GM12878 (cell line): Measurements from ENCODE around the gene FOS. TPM values are rescaled to one million over a fixed set of nuclear protein-coding genes. Genes with fewer than 3 reads are reported as not detected.

ENCODE experiments used
- ATAC-seq: fragments of 200-7000 bp; cut with Tn5 transposase; 3 replicates; pipeline ENCODE4 v1.9.1; 2020; ENCODE audit warnings: mild to moderate bottlenecking, moderate library complexity
- BruUV-seq: library from RNA; stranded (reverse); fragments of 400-500 nt; replicated peaks from 2 replicates; lab custom pipeline; 2021; lab: Mats Ljungman, UMichigan
- CTCF ChIA-PET: fragments of 300-600 bp; sonication (Branson Sonifier 250); formaldehyde crosslinking; extraction: SDS; loops from one replicate; lab custom pipeline; 2021; ENCODE audit warnings: inconsistent platforms; lab: Yijun Ruan, JAX
- POLR2A ChIA-PET: fragments of 350-600 bp; formaldehyde crosslinking; extraction: SDS; loops from one replicate; lab custom pipeline; 2021; ENCODE audit warnings: inconsistent platforms; lab: Charles Lee
- RAD21 ChIA-PET: fragments of 300-600 bp; sonication (Branson Sonifier 250); formaldehyde crosslinking; loops from one replicate; lab custom pipeline; 2023; ENCODE audit warnings: antibody characterized with exemption; ENCODE audit not compliant: unreplicated experiment; lab: Charles Lee
- SMC1A ChIA-PET: fragments of 300-600 bp; sonication (Branson Sonifier 250); formaldehyde crosslinking; loops from one replicate; lab custom pipeline; 2023; ENCODE audit not compliant: unreplicated experiment, uncharacterized antibody; lab: Charles Lee
- DNase-seq: peaks from one replicate; pipeline ENCODE4 v3.0.0-alpha.2; 2011; ENCODE audit warnings: low read depth, low spot score
- FAIRE-seq: peaks from 3 replicates; lab custom pipeline; 2011; peaks lifted over from hg19 to GRCh38; lab: Jason Lieb, UNC
- H2AFZ ChIP-seq: 2 replicates; pipeline ENCODE4 v1.6.0; 2011; ENCODE audit warnings: low read depth, low read length, control low read depth; ENCODE audit not compliant: control insufficient read depth
- H3K27ac ChIP-seq: 2 replicates; pipeline ENCODE4 v1.5.1; 2011; ENCODE audit warnings: control low read depth; ENCODE audit not compliant: control insufficient read depth, insufficient read depth
- H3K27me3 ChIP-seq, 2 experiments: replicated peaks in 1 of 2; 2 replicates each; pipeline versions ENCODE4 v1.6.0 to v1.6.1; 2011; ENCODE audit warnings: low read length in 1 of 2; ENCODE audit not compliant: control insufficient read depth in 2 of 2, insufficient read depth in 2 of 2
- H3K36me3 ChIP-seq, 2 experiments: 2 replicates each; pipeline ENCODE4 v1.5.1; 2011; ENCODE audit warnings: low read length in 1 of 2; ENCODE audit not compliant: control insufficient read depth in 2 of 2, insufficient read depth in 2 of 2
- H3K4me1 ChIP-seq: 2 replicates; pipeline ENCODE4 v1.6.1; 2011; ENCODE audit warnings: mild to moderate bottlenecking, low read length, moderate library complexity, mixed read lengths; ENCODE audit not compliant: control insufficient read depth, insufficient read depth
- H3K4me2 ChIP-seq: 2 replicates; pipeline ENCODE4 v1.6.0; 2011; ENCODE audit warnings: control low read depth; ENCODE audit not compliant: control insufficient read depth, insufficient read depth
- H3K4me3 ChIP-seq: fragments of 200-600 bp; sonication (generic); 2 replicates; pipeline ENCODE4 v1.5.1; 2016
- H3K79me2 ChIP-seq: 2 replicates; pipeline ENCODE4 v1.6.0; 2011; ENCODE audit warnings: low read length; ENCODE audit not compliant: control insufficient read depth, insufficient read depth
- H3K9ac ChIP-seq: 2 replicates; pipeline ENCODE4 v1.8.0; 2011; ENCODE audit warnings: low read length, control low read depth, mixed read lengths; ENCODE audit not compliant: control insufficient read depth, insufficient read depth
- H3K9me3 ChIP-seq: replicated peaks from 3 replicates; pipeline ENCODE4 v1.5.1; 2011; ENCODE audit warnings: mild to moderate bottlenecking, low read length; ENCODE audit not compliant: control insufficient read depth, insufficient read depth
- H4K20me1 ChIP-seq: 2 replicates; pipeline ENCODE4 v1.6.0; 2011; ENCODE audit not compliant: control insufficient read depth, insufficient read depth
- CBX3 ChIP-seq: fragments of 200-600 bp; sonication (generic); IDR thresholded peaks from 2 replicates; pipeline ENCODE4 v1.6.1; 2016; ENCODE audit warnings: low read depth, borderline replicate concordance
- EED ChIP-seq: sonication (generic); IDR thresholded peaks from 2 replicates; pipeline ENCODE4 v1.6.1; 2016; ENCODE audit warnings: antibody characterized with exemption, low read depth
- EGR1 ChIP-seq, 2 experiments: IDR thresholded peaks; 1 replicate in 1 of 2; 2 replicates in 1 of 2; pipeline ENCODE4 v1.6.1; 2011 to 2012; ENCODE audit warnings: low read depth in 2 of 2, low read length in 2 of 2, borderline replicate concordance in 1 of 2, mild to moderate bottlenecking in 1 of 2, moderate library complexity in 1 of 2
- ETV6 ChIP-seq, 2 experiments: fragments of 450-650 bp in 1 of 2; IDR thresholded peaks in 1 of 2; conservative IDR thresholded peaks in 1 of 2; 2 replicates each; pipeline ENCODE4 v1.6.1; 2014; ENCODE audit warnings: antibody characterized with exemption in 1 of 2, borderline replicate concordance in 1 of 2, low read depth in 1 of 2, mild to moderate bottlenecking in 1 of 2, moderate library complexity in 1 of 2
- NBN ChIP-seq: fragments of 450-650 bp; IDR thresholded peaks from 2 replicates; pipeline ENCODE4 v1.6.1; 2016
- NR2C2 ChIP-seq: IDR thresholded peaks from 2 replicates; pipeline ENCODE4 v1.6.1; 2011; ENCODE audit warnings: borderline replicate concordance, low read depth; ENCODE audit not compliant: control insufficient read depth, insufficient read length
- POLR2A ChIP-seq: IDR thresholded peaks from 2 replicates; pipeline ENCODE4 v1.6.1; 2011; ENCODE audit warnings: low read depth, mild to moderate bottlenecking, low read length
- RAD21 ChIP-seq: IDR thresholded peaks from 2 replicates; pipeline ENCODE4 v1.6.1; 2011; ENCODE audit warnings: mild to moderate bottlenecking, low read depth, low read length, moderate library complexity; ENCODE audit not compliant: insufficient read depth
- SMARCA5 ChIP-seq: fragments of 450-650 bp; IDR thresholded peaks from 2 replicates; pipeline ENCODE4 v1.6.1; 2017; ENCODE audit warnings: mild to moderate bottlenecking
- TBL1XR1 ChIP-seq: IDR thresholded peaks from 2 replicates; pipeline ENCODE4 v1.6.1; 2012; ENCODE audit warnings: low read depth, low read length, improper control_type of control experiment
- YBX1 ChIP-seq: fragments of 450-650 bp; IDR thresholded peaks from 2 replicates; pipeline ENCODE4 v1.6.1; 2016; ENCODE audit warnings: antibody characterized with exemption
- ZSCAN29 ChIP-seq: fragments of 450-650 bp; IDR thresholded peaks from 2 replicates; pipeline ENCODE4 v1.6.1; 2017; ENCODE audit warnings: mild to moderate bottlenecking, moderate library complexity
- WGBS: methylation state at CpG from one replicate; pipeline ENCODE4 v1.1.6; 2016; ENCODE audit warnings: low lambda C conversion rate; ENCODE audit not compliant: insufficient replicate concordance, insufficient coverage; ENCODE audit errors: missing lambda C conversion rate; 5-methylcytosine and 5-hydroxymethylcytosine counted together
- in situ Hi-C: fragments of 300-500 bp; cut with MboI; formaldehyde crosslinking; loops from 9 replicates; pipeline ENCODE4 v1.14.3; 2018; ENCODE audit warnings: mixed read lengths
- intact Hi-C: fragments of 100-400 bp; cut with micrococcal nuclease; formaldehyde crosslinking; loops from one replicate; pipeline ENCODE4 v1.14.2; 2022; ENCODE audit not compliant: unreplicated experiment
- polyA plus RNA-seq, 11 experiments: library from polyadenylated mRNA; depleted of rRNA in 4 of 11; unstranded in 6 of 11; stranded (reverse) in 5 of 11; fragments of >200 nt; fragmentation: Nextera tagmentation in 4 of 11; fragmentation: Illumina TruSeq in 1 of 11; extraction: Ambion mirVana in 4 of 11; extraction: Trizol in 1 of 11; gene quantifications; 1 replicate in 1 of 11; 2 replicates in 10 of 11; pipeline versions ENCODE4 v1.2.1 to v1.2.3, GENCODE V29; 2011 to 2016; ENCODE audit warnings: inconsistent platforms in 2 of 11, missing spikeins in 2 of 11, low read depth in 1 of 11
- total RNA-seq, 4 experiments: library from RNA; depleted of rRNA in 3 of 4; stranded (reverse); fragments of >200 nt in 3 of 4; fragmentation: Illumina TruSeq in 1 of 4; extraction: Trizol in 1 of 4; gene quantifications; 2 replicates each; pipeline versions ENCODE4 v1.2.1 to v1.2.3, GENCODE V29; 2013 to 2021
- TF ChIP-seq, protein P1 (sequence below): IDR thresholded peaks from 2 replicates; pipeline ENCODE4 v1.6.1; 2011; ENCODE audit warnings: mild to moderate bottlenecking, low read depth, low read length, moderate library complexity; ENCODE audit not compliant: insufficient replicate concordance
- TF ChIP-seq, protein P2 (sequence below): fragments of 450-650 bp; IDR thresholded peaks from 2 replicates; pipeline ENCODE4 v1.6.1; 2017; ENCODE audit warnings: mild to moderate bottlenecking, moderate library complexity
- TF ChIP-seq, protein P3 (sequence below): fragments of 450-650 bp; IDR thresholded peaks from 2 replicates; pipeline ENCODE4 v1.6.1; 2014; ENCODE audit warnings: mild to moderate bottlenecking

The FOS gene
- total and polyA plus RNA-seq, 10 of the 15 experiments (the other 5 are each of a cell fraction or from before 2014, with no cell fraction given): 0.02 to 0.95 (median 0.38) TPM

DNA sequence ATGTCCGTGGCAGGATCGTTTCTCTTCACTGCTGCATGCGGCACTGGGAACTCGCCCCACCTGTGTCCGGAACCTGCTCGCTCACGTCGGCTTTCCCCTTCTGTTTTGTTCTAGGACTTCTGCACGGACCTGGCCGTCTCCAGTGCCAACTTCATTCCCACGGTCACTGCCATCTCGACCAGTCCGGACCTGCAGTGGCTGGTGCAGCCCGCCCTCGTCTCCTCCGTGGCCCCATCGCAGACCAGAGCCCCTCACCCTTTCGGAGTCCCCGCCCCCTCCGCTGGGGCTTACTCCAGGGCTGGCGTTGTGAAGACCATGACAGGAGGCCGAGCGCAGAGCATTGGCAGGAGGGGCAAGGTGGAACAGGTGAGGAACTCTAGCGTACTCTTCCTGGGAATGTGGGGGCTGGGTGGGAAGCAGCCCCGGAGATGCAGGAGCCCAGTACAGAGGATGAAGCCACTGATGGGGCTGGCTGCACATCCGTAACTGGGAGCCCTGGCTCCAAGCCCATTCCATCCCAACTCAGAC, 1.2 kb downstream of the FOS start:
- BruUV-seq: no TSS peak
- H3K36me3 ChIP-seq: no peaks in the 10 kb centered on the region
- TF ChIP-seq NR2C2 (no peak), EED (no peak), RAD21 (no peak), ETV6 (conservative IDR thresholded peaks at IDR 0.05 in 1 of 2, IDR thresholded peaks at IDR 0.05 in 1 of 2; ENCODE audit: borderline replicate concordance in 1 of 2, low read depth in 1 of 2) (no peak), TBL1XR1 (no peak), NBN (no peak), POLR2A (no peak), CBX3 (no peak), EGR1 (IDR thresholded peaks at IDR 0.05; ENCODE audit: borderline replicate concordance in 1 of 2, low read depth in 2 of 2, low read length in 2 of 2) (no peak), YBX1 (no peak), ZSCAN29 (no peak), SMARCA5 (no peak)
- TF ChIP-seq, protein P1, sequence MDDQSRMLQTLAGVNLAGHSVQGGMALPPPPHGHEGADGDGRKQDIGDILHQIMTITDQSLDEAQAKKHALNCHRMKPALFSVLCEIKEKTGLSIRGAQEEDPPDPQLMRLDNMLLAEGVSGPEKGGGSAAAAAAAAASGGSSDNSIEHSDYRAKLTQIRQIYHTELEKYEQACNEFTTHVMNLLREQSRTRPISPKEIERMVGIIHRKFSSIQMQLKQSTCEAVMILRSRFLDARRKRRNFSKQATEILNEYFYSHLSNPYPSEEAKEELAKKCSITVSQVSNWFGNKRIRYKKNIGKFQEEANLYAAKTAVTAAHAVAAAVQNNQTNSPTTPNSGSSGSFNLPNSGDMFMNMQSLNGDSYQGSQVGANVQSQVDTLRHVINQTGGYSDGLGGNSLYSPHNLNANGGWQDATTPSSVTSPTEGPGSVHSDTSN: no peak
- TF ChIP-seq, protein P2, sequence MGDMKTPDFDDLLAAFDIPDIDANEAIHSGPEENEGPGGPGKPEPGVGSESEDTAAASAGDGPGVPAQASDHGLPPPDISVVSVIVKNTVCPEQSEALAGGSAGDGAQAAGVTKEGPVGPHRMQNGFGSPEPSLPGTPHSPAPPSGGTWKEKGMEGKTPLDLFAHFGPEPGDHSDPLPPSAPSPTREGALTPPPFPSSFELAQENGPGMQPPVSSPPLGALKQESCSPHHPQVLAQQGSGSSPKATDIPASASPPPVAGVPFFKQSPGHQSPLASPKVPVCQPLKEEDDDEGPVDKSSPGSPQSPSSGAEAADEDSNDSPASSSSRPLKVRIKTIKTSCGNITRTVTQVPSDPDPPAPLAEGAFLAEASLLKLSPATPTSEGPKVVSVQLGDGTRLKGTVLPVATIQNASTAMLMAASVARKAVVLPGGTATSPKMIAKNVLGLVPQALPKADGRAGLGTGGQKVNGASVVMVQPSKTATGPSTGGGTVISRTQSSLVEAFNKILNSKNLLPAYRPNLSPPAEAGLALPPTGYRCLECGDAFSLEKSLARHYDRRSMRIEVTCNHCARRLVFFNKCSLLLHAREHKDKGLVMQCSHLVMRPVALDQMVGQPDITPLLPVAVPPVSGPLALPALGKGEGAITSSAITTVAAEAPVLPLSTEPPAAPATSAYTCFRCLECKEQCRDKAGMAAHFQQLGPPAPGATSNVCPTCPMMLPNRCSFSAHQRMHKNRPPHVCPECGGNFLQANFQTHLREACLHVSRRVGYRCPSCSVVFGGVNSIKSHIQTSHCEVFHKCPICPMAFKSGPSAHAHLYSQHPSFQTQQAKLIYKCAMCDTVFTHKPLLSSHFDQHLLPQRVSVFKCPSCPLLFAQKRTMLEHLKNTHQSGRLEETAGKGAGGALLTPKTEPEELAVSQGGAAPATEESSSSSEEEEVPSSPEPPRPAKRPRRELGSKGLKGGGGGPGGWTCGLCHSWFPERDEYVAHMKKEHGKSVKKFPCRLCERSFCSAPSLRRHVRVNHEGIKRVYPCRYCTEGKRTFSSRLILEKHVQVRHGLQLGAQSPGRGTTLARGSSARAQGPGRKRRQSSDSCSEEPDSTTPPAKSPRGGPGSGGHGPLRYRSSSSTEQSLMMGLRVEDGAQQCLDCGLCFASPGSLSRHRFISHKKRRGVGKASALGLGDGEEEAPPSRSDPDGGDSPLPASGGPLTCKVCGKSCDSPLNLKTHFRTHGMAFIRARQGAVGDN: no peak
- TF ChIP-seq, protein P3, sequence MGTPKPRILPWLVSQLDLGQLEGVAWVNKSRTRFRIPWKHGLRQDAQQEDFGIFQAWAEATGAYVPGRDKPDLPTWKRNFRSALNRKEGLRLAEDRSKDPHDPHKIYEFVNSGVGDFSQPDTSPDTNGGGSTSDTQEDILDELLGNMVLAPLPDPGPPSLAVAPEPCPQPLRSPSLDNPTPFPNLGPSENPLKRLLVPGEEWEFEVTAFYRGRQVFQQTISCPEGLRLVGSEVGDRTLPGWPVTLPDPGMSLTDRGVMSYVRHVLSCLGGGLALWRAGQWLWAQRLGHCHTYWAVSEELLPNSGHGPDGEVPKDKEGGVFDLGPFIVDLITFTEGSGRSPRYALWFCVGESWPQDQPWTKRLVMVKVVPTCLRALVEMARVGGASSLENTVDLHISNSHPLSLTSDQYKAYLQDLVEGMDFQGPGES: no peak

More for the DNA sequence above, 1.2 kb downstream of the FOS start:
- ChIA-PET CTCF (no interaction called here), POLR2A (interaction anchor here (1.0 kb wide), 1 partner anchor 15 kb away, joined by 5 read pairs; no protein-coding TSS in a partner anchor), RAD21 (interaction anchor here (1.6 kb wide), 1 partner anchor 14 kb away, joined by 4 read pairs; no protein-coding TSS in a partner anchor), SMC1A (no interaction called here)
- WGBS: 37% methylated on average over 26 of the region's 26 CpGs
- in situ Hi-C loops (no loop called here), intact Hi-C loops (loop anchor here (2.0 kb wide), 1 partner anchor 21 kb away; no protein-coding TSS in a partner anchor)
- H3K4me2 ChIP-seq: peak overlapping the region; percentile 77
- H3K4me1 ChIP-seq: peaks cover 17% of the 10 kb centered on the region
- H3K27me3 ChIP-seq: peaks cover 26 to 30% of the 10 kb centered on the region in 2 experiments
- no peak overlapping the region for H3K27ac ChIP-seq
- no peak for DNase-seq
- H3K9me3 ChIP-seq: no peaks in the 10 kb centered on the region
- FAIRE-seq: no peak
- H2AFZ ChIP-seq: no peak overlapping the region
- H3K79me2 ChIP-seq: no peaks in the 10 kb centered on the region; the same call in 1 of the 2 replicates
- no peak overlapping the region for H3K9ac ChIP-seq
- H3K4me3 ChIP-seq: 0 out of 2 replicates have a peak overlapping the region, but pooled peaks have one; percentile 73
- no peak for ATAC-seq
- H4K20me1 ChIP-seq: 0 out of 2 replicates have a peak, but pooled peaks cover 3% of the 10 kb centered on the region
